CD4-positive, alpha-beta memory T cell (primary cell): ENCODE data around the gene KCTD5. TPM values are rescaled to one million over a fixed set of nuclear protein-coding genes. Genes with fewer than 3 reads are reported as not detected.

ENCODE experiments used
- CTCF ChIA-PET: fragments of 350-600 bp; sonication (Branson Sonifier 250); formaldehyde crosslinking; loops from one replicate; lab custom pipeline; 2021; ENCODE audit warnings: inconsistent platforms; ENCODE audit not compliant: partially characterized antibody; lab: Charles Lee
- POLR2A ChIA-PET: fragments of 350-600 bp; sonication (Branson Sonifier 250); formaldehyde crosslinking; loops from one replicate; lab custom pipeline; 2021; ENCODE audit not compliant: partially characterized antibody; lab: Charles Lee
- DNase-seq, 5 donors: peaks; one replicate each; pipeline versions ENCODE4 v3.0.0 to v3.0.0-alpha.2; 2020 to 2022; ENCODE audit warnings: mixed read lengths in 1 of 5
- H3K27ac ChIP-seq: one replicate; pipeline ENCODE4 v1.7.0; 2013; ENCODE audit warnings: low read depth, low read length
- H3K27me3 ChIP-seq: 2 replicates; pipeline ENCODE4 v1.7.0; 2013; ENCODE audit warnings: mild to moderate bottlenecking, low read length, moderate library complexity; ENCODE audit not compliant: insufficient read depth
- H3K36me3 ChIP-seq: 2 replicates; pipeline ENCODE4 v1.7.0; 2013; ENCODE audit warnings: mild to moderate bottlenecking, low read length, moderate library complexity; ENCODE audit not compliant: insufficient read depth
- H3K4me1 ChIP-seq: 2 replicates; pipeline ENCODE4 v1.7.0; 2013; ENCODE audit warnings: mild to moderate bottlenecking, low read length, moderate library complexity; ENCODE audit not compliant: insufficient read depth
- H3K4me3 ChIP-seq, 2 donors: one replicate each; pipeline ENCODE4 v1.7.0; 2013; ENCODE audit warnings: low read length in 2 of 2, mild to moderate bottlenecking in 1 of 2
- H3K9me3 ChIP-seq, 2 donors: one replicate each; pipeline ENCODE4 v1.7.0; 2013; ENCODE audit warnings: low read length in 2 of 2, control low read depth in 1 of 2; ENCODE audit not compliant: control insufficient read depth in 1 of 2
- H3K27ac Mint-ChIP-seq, 7 donors: one replicate each; pipeline ENCODE4 v1.8.0; 2020 to 2021; ENCODE audit warnings: mixed read lengths in 7 of 7, mild to moderate bottlenecking in 6 of 7, inconsistent platforms in 3 of 7, moderate library complexity in 3 of 7
- H3K27me3 Mint-ChIP-seq, 2 donors: one replicate each; pipeline ENCODE4 v1.8.0; 2020 to 2021; ENCODE audit warnings: mixed read lengths in 2 of 2
- H3K36me3 Mint-ChIP-seq, 2 donors: one replicate each; pipeline ENCODE4 v1.8.0; 2020 to 2021; ENCODE audit warnings: mixed read lengths in 2 of 2, inconsistent platforms in 1 of 2, mild to moderate bottlenecking in 1 of 2
- H3K4me1 Mint-ChIP-seq, 4 donors: one replicate each; pipeline ENCODE4 v1.8.0; 2020 to 2021; ENCODE audit warnings: mixed read lengths in 4 of 4, mild to moderate bottlenecking in 1 of 4
- H3K4me3 Mint-ChIP-seq, 8 donors: one replicate each; pipeline ENCODE4 v1.8.0; 2020 to 2021; ENCODE audit warnings: mixed read lengths in 8 of 8, mild to moderate bottlenecking in 7 of 8, moderate library complexity in 6 of 8, inconsistent platforms in 3 of 8
- H3K9me3 Mint-ChIP-seq, 8 donors: one replicate each; pipeline ENCODE4 v1.8.0; 2020 to 2021; ENCODE audit warnings: mixed read lengths in 8 of 8, mild to moderate bottlenecking in 5 of 8, inconsistent platforms in 3 of 8, moderate library complexity in 1 of 8
- intact Hi-C: fragments of 100-400 bp; cut with micrococcal nuclease; formaldehyde crosslinking; loops from one replicate; pipeline ENCODE4 v1.15.1; 2023
- polyA plus RNA-seq, 2 donors: library from polyadenylated mRNA; unstranded; fragments of 300-500 nt; fragmentation: Illumina TruSeq; gene quantifications; one replicate each; pipeline ENCODE4 v1.2.3, GENCODE V29; 2021
- total RNA-seq, 2 experiments: library from RNA; stranded (reverse); gene quantifications; one replicate each; pipeline ENCODE4 v1.2.3, GENCODE V29; 2021

KCTD5 gene
- total and polyA plus RNA-seq, 4 experiments from 2014 or later: 19.6 to 27.1 (median 24.6) TPM

DNA sequence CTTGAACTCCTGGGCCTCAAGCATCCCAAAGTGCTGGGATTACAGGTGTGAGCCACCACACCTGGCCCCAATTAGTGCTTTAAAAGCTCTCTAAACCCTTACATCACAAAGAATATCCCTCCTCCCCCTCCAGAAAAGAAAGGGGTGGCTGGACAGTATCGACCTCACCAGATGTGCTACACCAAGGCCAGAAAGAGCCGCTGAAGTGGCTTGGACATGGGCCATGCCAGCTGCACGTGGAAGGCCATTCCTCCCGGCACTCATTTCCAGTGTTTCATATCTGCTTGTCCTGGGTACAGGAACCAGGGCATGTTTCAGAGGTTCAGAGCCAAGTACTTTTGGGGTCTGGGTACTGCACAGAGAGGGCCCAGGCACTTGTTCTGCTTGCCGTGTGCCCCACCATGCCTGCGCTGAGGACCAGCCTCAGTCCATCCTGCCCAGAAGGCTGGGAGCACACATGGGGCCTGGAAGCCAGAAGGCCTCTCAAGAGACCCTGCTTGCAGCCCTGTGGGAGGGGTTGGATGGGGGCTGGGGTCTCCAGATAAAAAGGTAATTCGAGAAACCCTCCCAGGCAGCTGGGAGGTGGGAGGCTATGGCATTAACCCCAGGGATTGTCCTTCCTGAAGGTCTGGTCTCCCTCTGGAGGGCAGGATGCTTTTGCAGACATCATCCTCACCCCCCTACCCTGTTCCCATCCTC, 66.6 kb downstream of the KCTD5 start:
- no peaks in the 10 kb centered on the region for H3K36me3 ChIP-seq
- Mint-ChIP-seq H3K9me3 (peaks cover 0 to 4% (median 0%) of the 10 kb centered on the region in 8 donors), H3K36me3 (peaks cover 4 to 14% of the 10 kb centered on the region in 2 donors), H3K4me1 (peaks cover 6 to 35% (median 18%) of the 10 kb centered on the region in 4 donors), H3K27ac (peak overlapping the region in 1 of 7 donors; percentile 13), H3K4me3 (no peak overlapping the region), H3K27me3 (no peaks in the 10 kb centered on the region)
- no peaks in the 10 kb centered on the region for H3K9me3 ChIP-seq
- no peak overlapping the region for H3K27ac ChIP-seq
- H3K27me3 ChIP-seq: no peaks in the 10 kb centered on the region
- ChIA-PET CTCF (no interaction called here), POLR2A (interaction anchor here (6.7 kb wide), 1 partner anchor 26 kb away, joined by 142 read pairs; the partner anchor contains the start of gene ELOB)
- H3K4me3 ChIP-seq: no peak overlapping the region
- peaks cover 15% of the 10 kb centered on the region for H3K4me1 ChIP-seq
- no peak for DNase-seq
- intact Hi-C loops: no loop called here

- Mint-ChIP-seq H3K27me3 (no peaks in the 10 kb centered on the region), H3K4me3 (peak overlapping the region in 1 of 8 donors; percentile 39), H3K27ac (peak overlapping the region in 3 of 7 donors; percentile 46 to 100 (median 47)), H3K4me1 (peaks cover 10 to 40% (median 23%) of the 10 kb centered on the region in 4 donors), H3K9me3 (peaks cover 0 to 4% (median 0%) of the 10 kb centered on the region in 8 donors), H3K36me3 (peaks cover 4 to 18% of the 10 kb centered on the region in 2 donors)
- Histone ChIP-seq H3K4me3 (no peak overlapping the region), H3K27ac (no peak overlapping the region), H3K9me3 (no peaks in the 10 kb centered on the region), H3K36me3 (no peaks in the 10 kb centered on the region), H3K4me1 (peaks cover 21% of the 10 kb centered on the region), H3K27me3 (no peaks in the 10 kb centered on the region)
- POLR2A ChIA-PET: interaction anchor here (6.7 kb wide), 1 partner anchor 26 kb away, joined by 142 read pairs; the partner anchor contains the start of gene ELOB
- CTCF ChIA-PET: no interaction called here
- DNase-seq: no peak
- intact Hi-C loops: no loop called here
Observed at GRCh38 chr16:2749476-2749875, 67.2 kb downstream of the KCTD5 start.

DNA sequence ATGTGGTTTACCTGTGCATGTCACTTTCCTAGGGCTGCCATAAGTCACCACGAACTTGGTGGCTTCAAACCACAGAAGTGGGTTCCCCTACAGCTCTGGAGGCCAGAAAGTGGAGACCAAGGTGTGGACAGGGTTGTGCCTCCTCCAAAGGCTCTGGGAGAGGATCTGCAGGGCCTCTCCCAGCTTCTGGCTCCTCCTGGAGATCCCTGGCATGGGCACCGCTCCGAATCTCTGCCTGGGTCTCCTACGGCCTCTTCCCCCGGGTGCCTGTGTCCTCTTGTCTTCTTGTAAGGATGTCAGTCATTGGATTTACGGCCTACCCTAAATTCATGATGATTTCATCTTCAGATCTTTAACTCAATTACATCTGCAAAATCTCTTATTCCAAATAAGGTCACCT, 67.6 kb downstream of the KCTD5 start:
- Histone ChIP-seq H3K4me3 (no peak overlapping the region), H3K27ac (no peak overlapping the region), H3K4me1 (peaks cover 26% of the 10 kb centered on the region), H3K36me3 (peaks cover 2% of the 10 kb centered on the region), H3K27me3 (no peaks in the 10 kb centered on the region), H3K9me3 (no peaks in the 10 kb centered on the region)
- H3K27ac Mint-ChIP-seq: peak overlapping the region in 3 of 7 donors; percentile 9 to 100 (median 37)
- DNase-seq: no peak
- peaks cover 0 to 4% (median 0%) of the 10 kb centered on the region in 8 donors for H3K9me3 Mint-ChIP-seq
- ChIA-PET CTCF (no interaction called here), POLR2A (interaction anchor here (6.7 kb wide), 1 partner anchor 25 kb away, joined by 142 read pairs; the partner anchor contains the start of gene ELOB)
- H3K27me3 Mint-ChIP-seq: no peaks in the 10 kb centered on the region
- intact Hi-C loops: loop anchor here (10.0 kb wide), 1 partner anchor 115 kb away; no protein-coding TSS in a partner anchor
- peaks cover 15 to 45% (median 27%) of the 10 kb centered on the region in 4 donors for H3K4me1 Mint-ChIP-seq
- peaks cover 4 to 21% of the 10 kb centered on the region in 2 donors for H3K36me3 Mint-ChIP-seq
- no peak overlapping the region for H3K4me3 Mint-ChIP-seq

GRCh38 chr16:2751577-2752034, 69.3 kb downstream of the KCTD5 start:
- POLR2A ChIA-PET: interaction anchor here (0.9 to 6.7 kb wide), 9 partner anchors 10 to 704 kb away, joined by 3 to 142 read pairs (median 4); partner anchors contain the start of genes ELOB, FLYWCH1, FLYWCH2 and KCTD5
- no peak for DNase-seq

DNA sequence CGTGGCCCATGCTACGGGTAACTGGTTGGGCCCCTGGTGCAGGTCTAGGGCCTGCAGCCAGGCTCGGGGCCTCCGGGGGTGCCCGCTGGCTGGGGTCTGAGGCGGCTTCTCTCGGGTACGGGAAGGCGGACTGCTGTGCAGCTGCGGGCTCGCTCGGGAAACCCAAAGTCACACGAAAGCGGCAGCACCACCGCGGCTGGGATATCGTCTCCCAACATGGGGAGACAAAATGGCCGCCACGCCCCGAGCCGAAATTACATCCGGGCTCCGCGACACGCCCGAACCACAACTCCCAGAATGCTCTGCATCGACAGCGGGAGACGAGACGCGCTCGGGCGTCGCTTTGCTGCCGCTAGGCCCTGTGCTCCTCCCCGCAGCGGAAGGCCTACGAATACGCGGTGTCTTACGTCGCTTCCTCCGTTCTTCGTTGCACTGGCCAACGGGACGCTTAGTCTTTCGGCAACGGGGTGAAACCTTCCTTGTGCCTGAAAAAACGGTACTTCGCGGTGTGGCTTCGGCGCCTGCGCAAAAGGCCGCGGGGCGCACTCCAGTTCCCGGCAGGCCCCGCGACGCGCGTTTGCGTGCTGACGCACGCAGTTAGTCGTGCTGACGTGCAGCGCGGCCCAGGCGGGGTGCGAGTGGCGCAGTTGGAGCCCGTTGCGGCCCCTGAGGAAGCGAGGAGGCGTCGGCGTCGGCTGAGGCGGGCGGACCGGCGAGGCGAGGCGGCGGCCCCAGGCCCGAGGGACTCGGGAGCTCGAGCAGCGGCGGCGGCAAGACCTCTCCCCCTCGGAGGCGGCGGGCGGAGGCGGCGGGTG, 69.9 kb downstream of the KCTD5 start, which contains the start of gene SRRM2:
Gene SRRM2, plus strand, starts transcription at position 604 of the 815 bp plus-strand sequence. CDS start 3,727 bp downstream, outside the sequence.
- H3K27ac Mint-ChIP-seq: peak within 1 kb of the TSS; percentile 97 to 100 (median 99)
- no peaks in the 10 kb centered on the region for H3K9me3 ChIP-seq
- intact Hi-C loops: loop anchor here (1.0 to 10.0 kb wide), 5 partner anchors 25 to 113 kb away; partner anchors contain the start of genes ELOB and KCTD5
- peaks cover 49% of the 10 kb centered on the region for H3K4me1 ChIP-seq
- peak within 1 kb of the TSS; percentile 97 for H3K27ac ChIP-seq
- H3K4me3 ChIP-seq: peak within 1 kb of the TSS; percentile 95 to 97
- H3K27me3 ChIP-seq: no peaks in the 10 kb centered on the region
- DNase-seq: peak; percentile 96 to 98 (median 96)
- H3K36me3 Mint-ChIP-seq: peaks cover 21 to 41% of the 10 kb centered on the region in 2 donors
- peaks cover 8% of the 10 kb centered on the region for H3K36me3 ChIP-seq
- peak within 1 kb of the TSS; percentile 91 to 97 (median 94) for H3K4me3 Mint-ChIP-seq
- ChIA-PET POLR2A (interaction anchor here (0.8 to 6.7 kb wide), 14 partner anchors 10 to 704 kb away, joined by 3 to 142 read pairs (median 4); partner anchors contain the start of genes ECI1, ELOB, FLYWCH1 and FLYWCH2), CTCF (no interaction called here)
- H3K9me3 Mint-ChIP-seq: peaks cover 0 to 4% (median 0%) of the 10 kb centered on the region in 8 donors
- H3K4me1 Mint-ChIP-seq: peaks cover 34 to 68% (median 48%) of the 10 kb centered on the region in 4 donors
- H3K27me3 Mint-ChIP-seq: no peaks in the 10 kb centered on the region

More at GRCh38 chr16:2751577-2752034, 69.3 kb downstream of the KCTD5 start:
- H3K9me3 Mint-ChIP-seq: peaks cover 0 to 4% (median 0%) of the 10 kb centered on the region in 8 donors
- no peaks in the 10 kb centered on the region for H3K9me3 ChIP-seq
- H3K27me3 ChIP-seq: no peaks in the 10 kb centered on the region
- H3K4me1 ChIP-seq: peaks cover 42% of the 10 kb centered on the region
- CTCF ChIA-PET: no interaction called here
- H3K36me3 Mint-ChIP-seq: peaks cover 15 to 35% of the 10 kb centered on the region in 2 donors
- intact Hi-C loops: loop anchor here (1.0 to 10.0 kb wide), 5 partner anchors 26 to 113 kb away; partner anchors contain the start of genes ELOB and KCTD5
- peaks cover 29 to 62% (median 43%) of the 10 kb centered on the region in 4 donors for H3K4me1 Mint-ChIP-seq
- H3K27ac Mint-ChIP-seq: peak overlapping the region; percentile 97 to 100 (median 99)
- H3K4me3 Mint-ChIP-seq: peak overlapping the region; percentile 29 to 97 (median 92)
- peak overlapping the region in 1 of 2 donors; percentile 97 for H3K4me3 ChIP-seq
- peak overlapping the region; percentile 97 for H3K27ac ChIP-seq
- peaks cover 3% of the 10 kb centered on the region for H3K36me3 ChIP-seq
- H3K27me3 Mint-ChIP-seq: no peaks in the 10 kb centered on the region
